Body of pancreas (tissue), 4 donors: ENCODE results near the gene IBA57.

Experiments
- CTCF ChIP-seq, 7 experiments: fragments of 450-650 bp in 4 of 7; fragments of 200-600 bp in 3 of 7; sonication (generic) in 3 of 7; IDR thresholded peaks; one replicate each; pipeline ENCODE4 v1.5.1; 2016 to 2019; ENCODE audit warnings: antibody characterized with exemption in 7 of 7
- POLR2A ChIP-seq, 3 donors: fragments of 450-650 bp; IDR thresholded peaks; one replicate each; pipeline ENCODE4 v1.6.1; 2016; ENCODE audit warnings: antibody characterized with exemption in 3 of 3, mild to moderate bottlenecking in 2 of 3

- TF ChIP-seq CTCF (IDR thresholded peaks at IDR 0.05) (no peak), POLR2A (IDR thresholded peaks at IDR 0.05) (no peak)
These were observed 5.1 kb downstream of the IBA57 start for GRCh38 chr1:228170666-228171065.
